HG03457 (cell line): ENCODE results near the gene HSD17B3.
"Not testable (repeated sequence)": the region's sequence is repeated elsewhere in the genome, so short reads cannot be mapped to it uniquely, and the experiment has no call there.

Experiments used
- ATAC-seq: cut with Tn5 transposase; IDR thresholded peaks from one replicate; pipeline ENCODE4 v1.9.1; 2021; ENCODE audit warnings: moderate number of reproducible peaks; ENCODE audit not compliant: unreplicated experiment

The HSD17B3 gene

GRCh38 chr9:96236854-96237550 is 65.0 kb downstream of the HSD17B3 start:
- ATAC-seq, result no peak

- not testable (repeated sequence) for ATAC-seq
These were observed 65.6 kb downstream of the HSD17B3 start for GRCh38 chr9:96236337-96236736.

- no peak for ATAC-seq
These were observed 69.3 kb downstream of the HSD17B3 start for GRCh38 chr9:96232539-96233241.

- ATAC-seq, result no peak
These were observed 69.8 kb downstream of the HSD17B3 start for GRCh38 chr9:96232164-96232538.

GRCh38 chr9:96230002-96230401 is 72.0 kb downstream of the HSD17B3 start:
- no peak for ATAC-seq

GRCh38 chr9:96222132-96222531 is 79.8 kb downstream of the HSD17B3 start:
- no peak for ATAC-seq

GRCh38 chr9:96219900-96220257 is 82.1 kb downstream of the HSD17B3 start:
- no peak for ATAC-seq

GRCh38 chr9:96219026-96219899 is 82.7 kb downstream of the HSD17B3 start:
- no peak for ATAC-seq

GRCh38 chr9:96217754-96218693 is 84.0 kb downstream of the HSD17B3 start:
- ATAC-seq, result no peak

GRCh38 chr9:96217294-96217707 is 84.7 kb downstream of the HSD17B3 start:
- ATAC-seq, result no peak

- no peak for ATAC-seq
These were observed 85.4 kb downstream of the HSD17B3 start for GRCh38 chr9:96216583-96216982.

- no peak for ATAC-seq
These were observed 86.1 kb downstream of the HSD17B3 start for GRCh38 chr9:96215841-96216240.

GRCh38 chr9:96214635-96215034 is 87.3 kb downstream of the HSD17B3 start:
- ATAC-seq, result no peak

GRCh38 chr9:96209407-96210271 is 92.3 kb downstream of the HSD17B3 start:
- ATAC-seq, result no peak

GRCh38 chr9:96206156-96206751 is 95.7 kb downstream of the HSD17B3 start:
- no peak for ATAC-seq

- no peak for ATAC-seq
These were observed 97.1 kb downstream of the HSD17B3 start for GRCh38 chr9:96204853-96205252.

- no peak for ATAC-seq
These were observed 98.0 kb downstream of the HSD17B3 start for GRCh38 chr9:96203867-96204501.

GRCh38 chr9:96202971-96203780 is 98.8 kb downstream of the HSD17B3 start:
- ATAC-seq, result no peak
